HUES48 (cell line): Measurements from ENCODE around the gene FUT7.

ENCODE experiments used
- H3K27ac ChIP-seq: one replicate; pipeline ENCODE4 v1.7.0; 2013; ENCODE audit warnings: low read depth, low read length, inconsistent platforms
- H3K27me3 ChIP-seq: 2 replicates; pipeline ENCODE4 v1.6.1; 2013; ENCODE audit warnings: mild to moderate bottlenecking, low read length; ENCODE audit not compliant: control insufficient read depth, insufficient read depth
- H3K36me3 ChIP-seq: 2 replicates; pipeline ENCODE4 v1.6.1; 2013; ENCODE audit warnings: low read length; ENCODE audit not compliant: control insufficient read depth, insufficient read depth
- H3K4me1 ChIP-seq: 2 replicates; pipeline ENCODE4 v1.6.1; 2013; ENCODE audit warnings: mild to moderate bottlenecking, low read length; ENCODE audit not compliant: control insufficient read depth, insufficient read depth
- H3K4me3 ChIP-seq: 2 replicates; pipeline ENCODE4 v1.5.1; 2013; ENCODE audit warnings: mild to moderate bottlenecking, low read depth, low read length
- H3K9ac ChIP-seq: 2 replicates; pipeline ENCODE4 v1.6.1; 2013; ENCODE audit warnings: mild to moderate bottlenecking, low read depth, low read length, moderate library complexity
- H3K9me3 ChIP-seq: 2 replicates; pipeline ENCODE4 v1.6.1; 2013; ENCODE audit warnings: low read length; ENCODE audit not compliant: control insufficient read depth, insufficient read depth

FUT7 gene

DNA sequence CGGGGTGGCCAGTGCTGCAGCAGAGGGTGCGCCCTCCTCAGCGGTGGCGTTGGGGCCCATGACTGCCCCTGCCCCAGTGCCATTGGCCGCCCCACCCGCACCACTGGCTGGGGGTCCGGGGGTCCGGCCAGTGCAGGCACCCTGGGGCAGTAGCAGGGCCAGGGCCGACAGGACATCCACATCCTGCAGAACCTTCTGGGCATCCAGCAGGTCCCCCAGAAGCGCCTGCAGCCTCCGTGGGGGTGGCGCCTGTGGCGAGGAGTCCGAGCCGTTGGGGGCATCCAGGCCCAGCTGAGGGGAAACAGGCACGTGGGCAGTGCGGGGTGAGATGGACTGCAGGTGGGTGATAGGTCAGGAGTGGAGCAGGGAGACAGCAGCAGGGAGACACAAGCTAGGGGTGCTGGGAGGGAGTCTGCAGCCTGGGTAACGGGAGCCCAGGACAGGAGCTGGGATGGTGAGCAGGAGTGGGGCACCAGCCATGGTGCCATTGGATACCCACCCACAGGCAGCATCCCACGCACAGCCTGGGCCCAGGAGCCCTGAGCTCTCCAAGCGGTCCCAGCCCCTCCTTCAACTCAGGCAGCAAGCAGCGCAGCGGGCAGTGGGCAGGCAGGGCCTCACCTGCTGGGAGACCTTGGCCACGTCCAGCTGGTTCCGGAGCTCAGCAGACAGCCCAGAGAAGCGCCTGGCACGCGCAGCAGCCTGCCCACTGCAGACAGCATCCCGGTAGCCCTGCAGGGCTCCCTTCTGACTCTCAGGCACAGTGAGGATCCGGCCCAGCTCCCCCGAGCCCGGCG is 10.9 kb downstream of the FUT7 start:
- H3K27ac ChIP-seq: no peak overlapping the region
- H3K9me3 ChIP-seq: no peaks in the 10 kb centered on the region
- no peaks in the 10 kb centered on the region for H3K27me3 ChIP-seq
- H3K4me3 ChIP-seq: no peak overlapping the region
- no peaks in the 10 kb centered on the region for H3K4me1 ChIP-seq
- H3K9ac ChIP-seq: no peak overlapping the region
- no peaks in the 10 kb centered on the region for H3K36me3 ChIP-seq

DNA sequence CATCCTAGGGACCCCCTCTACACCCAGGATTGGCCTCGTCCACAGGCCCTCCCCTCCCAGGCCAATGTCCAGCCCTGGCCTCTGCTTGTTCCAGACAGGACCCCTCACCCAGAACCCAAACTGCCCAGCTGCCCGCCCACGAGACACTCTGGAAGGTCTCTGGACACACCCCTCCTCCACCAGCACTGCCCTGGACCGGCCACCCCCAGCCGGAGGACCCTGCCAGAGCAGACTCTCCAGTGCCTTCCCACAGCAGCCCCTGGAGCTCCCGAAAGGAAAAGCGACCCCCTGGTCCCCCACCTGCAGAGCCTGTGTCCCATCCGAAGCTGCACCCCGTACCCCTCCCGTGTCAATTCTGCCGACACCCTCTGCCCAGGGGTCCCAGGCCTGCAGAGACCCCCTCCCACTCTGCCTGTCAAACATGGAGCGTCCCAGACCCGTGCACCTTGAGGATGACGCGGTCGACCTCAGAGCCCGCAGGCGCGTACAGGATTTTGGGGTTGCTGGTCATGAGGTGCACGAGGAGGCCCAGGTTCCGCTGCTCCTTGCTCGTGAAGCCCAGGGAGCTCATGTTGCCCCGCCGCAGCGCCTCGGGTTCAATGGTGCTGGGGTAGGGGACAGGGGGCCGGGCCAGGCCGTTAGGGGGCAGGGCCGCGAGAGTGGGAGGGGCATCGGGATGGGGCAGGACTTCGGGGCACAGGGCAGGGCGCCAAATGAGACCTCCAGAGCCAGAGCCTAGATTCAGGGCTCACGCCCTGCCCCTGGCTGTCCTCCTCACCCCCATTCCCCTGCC is 11.8 kb downstream of the FUT7 start:
- Histone ChIP-seq H3K27ac (no peak overlapping the region), H3K9ac (no peak overlapping the region), H3K4me3 (no peak overlapping the region), H3K27me3 (no peaks in the 10 kb centered on the region), H3K36me3 (no peaks in the 10 kb centered on the region), H3K9me3 (no peaks in the 10 kb centered on the region), H3K4me1 (no peaks in the 10 kb centered on the region)

DNA sequence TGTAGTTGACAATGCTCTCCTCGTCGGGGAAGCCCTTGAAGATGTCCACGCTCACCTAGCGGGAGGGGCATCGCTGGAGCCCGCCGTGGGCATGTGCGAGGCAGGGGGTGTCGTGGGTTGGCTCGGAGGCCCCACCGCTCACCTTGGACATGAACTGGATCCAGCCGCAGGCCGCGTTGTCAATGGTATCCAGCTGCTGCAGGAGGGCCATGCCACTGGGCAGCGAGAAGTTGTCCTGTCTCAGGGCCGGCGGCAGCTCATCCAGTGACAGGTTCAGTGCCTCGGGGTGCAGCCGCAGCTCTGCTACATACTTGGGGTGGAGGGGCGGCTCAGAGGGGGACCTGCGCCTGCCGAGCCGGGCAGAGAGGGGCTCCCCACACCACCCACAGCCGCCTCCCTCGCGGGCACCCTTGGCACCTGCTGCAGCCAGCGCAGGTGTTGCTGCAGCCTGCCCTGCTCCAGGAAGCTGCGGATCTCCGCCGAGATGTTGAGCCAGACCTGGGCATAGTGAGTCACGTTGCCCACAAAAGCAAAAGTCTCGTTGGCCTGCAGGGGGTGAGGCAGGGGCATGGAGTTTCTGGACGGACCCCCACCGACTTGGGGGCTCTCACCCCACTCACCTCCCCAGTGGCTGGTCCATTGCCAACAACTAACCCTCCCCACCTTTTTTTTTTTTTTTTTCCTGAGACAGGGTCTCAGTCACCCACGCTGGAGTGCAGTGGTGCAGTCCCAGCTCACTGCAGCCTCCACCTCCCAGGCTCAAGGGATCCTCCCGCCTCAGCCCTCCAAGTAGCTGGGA is 12.9 kb downstream of the FUT7 start:
- no peaks in the 10 kb centered on the region for H3K4me1 ChIP-seq
- H3K27me3 ChIP-seq: no peaks in the 10 kb centered on the region
- no peak overlapping the region for H3K27ac ChIP-seq
- H3K36me3 ChIP-seq: no peaks in the 10 kb centered on the region
- H3K9ac ChIP-seq: no peak overlapping the region
- H3K4me3 ChIP-seq: no peak overlapping the region
- no peaks in the 10 kb centered on the region for H3K9me3 ChIP-seq

DNA sequence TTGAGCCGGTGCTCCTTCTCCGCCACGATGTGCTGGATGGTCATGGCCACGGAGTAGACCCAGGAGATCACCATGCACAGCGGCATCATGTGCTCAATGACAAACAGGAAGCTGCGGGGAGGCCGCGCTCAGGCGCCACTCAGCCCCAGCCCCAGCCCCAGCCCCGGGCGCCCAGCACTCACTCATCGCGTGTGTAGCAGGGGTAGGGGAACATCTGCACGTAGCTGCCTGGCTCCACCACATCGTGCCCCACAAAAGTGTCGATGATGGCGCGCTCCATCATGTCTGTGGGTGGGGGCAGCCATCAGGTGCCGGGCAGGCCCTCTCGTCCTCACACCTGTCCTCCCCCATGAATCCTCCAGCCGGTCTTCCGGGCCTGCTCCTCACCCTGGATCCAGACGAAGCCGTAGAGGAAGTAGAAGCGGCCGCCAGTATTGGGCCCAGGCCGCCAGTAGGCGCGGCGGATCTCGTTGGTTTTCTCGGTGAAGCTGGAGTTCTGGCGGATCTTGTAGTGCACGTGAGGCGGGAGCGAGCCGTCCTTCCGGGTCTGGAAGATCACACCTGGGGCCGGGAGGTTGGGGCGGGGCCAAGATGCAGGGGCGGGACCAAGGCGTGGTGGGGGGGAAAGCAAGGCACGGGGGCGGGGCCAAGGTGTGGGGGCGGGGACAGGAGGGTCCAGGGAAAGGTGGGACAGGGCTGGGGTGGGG is 13.9 kb downstream of the FUT7 start:
- H3K9ac ChIP-seq: no peak overlapping the region
- no peaks in the 10 kb centered on the region for H3K36me3 ChIP-seq
- H3K4me1 ChIP-seq: no peaks in the 10 kb centered on the region
- no peaks in the 10 kb centered on the region for H3K9me3 ChIP-seq
- no peak overlapping the region for H3K4me3 ChIP-seq
- H3K27ac ChIP-seq: no peak overlapping the region
- H3K27me3 ChIP-seq: no peaks in the 10 kb centered on the region

DNA sequence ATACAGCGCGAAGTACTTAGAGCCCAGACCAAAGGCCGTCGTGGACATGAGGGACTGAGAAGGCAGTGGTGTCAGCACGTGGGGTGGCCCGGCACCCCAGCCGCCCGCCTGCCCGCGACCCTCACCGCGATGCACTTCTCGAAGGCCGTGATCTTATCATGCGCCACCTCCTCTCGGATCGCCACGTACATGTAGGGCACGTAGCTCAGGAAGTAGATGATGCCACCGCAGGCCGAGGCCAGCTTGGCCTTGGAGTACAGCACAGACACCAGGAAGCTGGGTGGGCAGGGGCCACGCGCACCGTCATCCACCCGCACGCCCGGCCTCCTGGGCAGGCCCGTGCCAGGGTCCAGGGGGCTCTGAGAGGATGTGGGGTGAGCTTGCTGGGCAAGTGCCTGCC is 14.8 kb downstream of the FUT7 start:
- H3K36me3 ChIP-seq: no peaks in the 10 kb centered on the region
- H3K9ac ChIP-seq: no peak overlapping the region

DNA sequence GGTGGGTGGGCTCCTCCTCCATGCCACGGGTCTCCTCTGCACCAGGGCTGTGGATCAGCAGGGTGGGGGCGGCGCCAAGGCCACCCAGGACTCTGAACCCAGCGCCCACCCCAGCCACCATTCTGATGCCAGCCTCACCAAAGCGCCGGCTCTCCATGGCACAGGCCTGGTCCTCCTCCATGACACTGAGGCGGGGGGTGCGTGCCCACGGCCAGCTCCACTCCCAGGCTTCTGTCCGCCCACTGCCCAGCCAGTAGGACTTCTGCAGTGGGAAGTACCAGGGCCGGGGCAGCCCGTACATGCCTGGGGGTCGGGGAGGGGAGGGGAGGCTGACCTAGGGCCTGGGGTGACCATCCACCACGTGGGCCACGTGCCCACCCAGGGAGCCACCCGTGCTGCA is 15.5 kb downstream of the FUT7 start:
- Histone ChIP-seq H3K9me3 (no peaks in the 10 kb centered on the region), H3K27me3 (no peaks in the 10 kb centered on the region), H3K27ac (no peak overlapping the region), H3K36me3 (no peaks in the 10 kb centered on the region), H3K9ac (no peak overlapping the region), H3K4me3 (no peak overlapping the region), H3K4me1 (no peaks in the 10 kb centered on the region)

More for the DNA sequence above, 14.8 kb downstream of the FUT7 start:
- H3K9me3 ChIP-seq: no peaks in the 10 kb centered on the region
- no peak overlapping the region for H3K27ac ChIP-seq
- no peaks in the 10 kb centered on the region for H3K4me1 ChIP-seq
- H3K27me3 ChIP-seq: no peaks in the 10 kb centered on the region
- H3K4me3 ChIP-seq: no peak overlapping the region

DNA sequence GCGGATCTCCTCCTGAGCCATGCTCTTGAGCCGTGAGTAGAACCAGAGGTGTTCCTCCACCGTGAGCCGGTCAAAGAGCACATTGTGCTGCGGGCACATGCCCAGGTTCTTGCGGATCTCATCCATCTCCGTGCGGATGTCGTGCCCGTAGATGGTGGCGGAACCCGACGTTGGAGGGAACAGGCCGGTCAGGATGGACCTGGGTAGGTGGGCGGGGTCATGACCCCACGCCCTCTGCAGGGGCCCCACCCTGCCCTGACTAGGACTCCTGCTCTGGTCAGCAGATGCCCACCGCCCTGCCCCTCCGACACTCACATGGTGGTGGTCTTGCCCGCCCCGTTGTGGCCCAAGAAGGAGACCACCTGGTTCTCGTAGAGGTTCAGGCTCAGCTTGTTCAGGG is 15.9 kb downstream of the FUT7 start:
- Histone ChIP-seq H3K36me3 (no peaks in the 10 kb centered on the region), H3K27me3 (no peaks in the 10 kb centered on the region), H3K9me3 (no peaks in the 10 kb centered on the region), H3K27ac (no peak overlapping the region), H3K4me3 (no peak overlapping the region), H3K4me1 (no peaks in the 10 kb centered on the region), H3K9ac (no peak overlapping the region)

DNA sequence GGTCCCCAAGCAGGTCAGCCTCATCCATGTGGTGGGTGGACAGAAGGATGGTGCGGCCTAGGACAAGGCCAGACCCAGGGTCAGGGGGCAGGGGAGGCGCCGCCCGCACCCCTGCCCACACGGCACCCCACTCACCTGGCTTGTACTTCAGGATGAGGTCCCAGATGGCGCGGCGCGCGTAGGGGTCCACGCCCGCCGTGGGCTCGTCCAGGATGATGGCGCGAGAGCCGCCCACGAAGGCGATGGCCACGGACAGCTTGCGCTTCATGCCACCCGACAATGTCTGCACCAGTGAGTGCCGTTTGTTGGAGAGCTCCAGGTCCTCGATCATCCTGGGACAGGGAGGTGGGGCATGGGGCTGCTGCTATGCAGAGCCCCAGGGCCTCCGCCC is 16.4 kb downstream of the FUT7 start:
- Histone ChIP-seq H3K4me3 (no peak overlapping the region), H3K4me1 (no peaks in the 10 kb centered on the region), H3K9me3 (no peaks in the 10 kb centered on the region), H3K9ac (no peak overlapping the region), H3K27ac (no peak overlapping the region), H3K27me3 (no peaks in the 10 kb centered on the region), H3K36me3 (no peaks in the 10 kb centered on the region)

DNA sequence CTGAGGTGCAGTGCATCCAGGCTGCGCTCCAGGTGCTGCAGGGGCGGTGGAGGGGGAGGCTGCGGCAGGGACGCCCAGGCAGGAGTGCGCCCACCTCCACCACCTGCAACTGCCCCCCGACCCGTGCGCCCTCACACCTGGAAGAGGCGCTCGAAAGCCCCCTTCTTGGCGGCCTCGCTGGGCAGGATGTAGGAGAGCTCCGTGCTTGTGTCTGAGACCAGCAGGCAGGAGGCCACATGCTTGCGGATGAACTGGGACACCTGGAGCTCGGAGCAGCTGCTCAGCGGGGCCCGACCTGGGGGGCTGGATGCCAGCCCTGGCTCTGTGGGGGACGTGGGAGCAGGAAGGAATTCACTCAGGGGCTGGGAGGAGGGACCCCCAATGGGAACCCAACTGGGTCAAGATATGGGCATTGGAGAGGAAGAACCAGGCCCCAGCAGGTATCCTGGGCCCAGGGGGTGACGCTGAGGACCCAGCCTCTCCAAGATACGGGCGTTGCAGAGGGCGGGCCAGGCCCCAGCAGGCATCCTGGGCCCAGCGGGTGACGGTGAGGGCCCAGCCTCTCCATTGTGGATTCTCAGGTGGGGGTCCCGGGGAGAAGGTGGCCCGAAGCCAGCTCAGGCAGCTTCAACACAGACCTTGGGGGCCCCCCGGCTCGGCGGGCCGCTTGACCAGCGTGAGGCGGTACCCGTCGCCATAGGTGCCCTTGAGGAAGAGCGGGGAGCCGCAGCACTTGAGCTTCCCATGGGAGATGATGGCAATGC is 16.9 kb downstream of the FUT7 start:
- H3K36me3 ChIP-seq: no peaks in the 10 kb centered on the region
- no peak overlapping the region for H3K4me3 ChIP-seq
- H3K9me3 ChIP-seq: no peaks in the 10 kb centered on the region
- no peak overlapping the region for H3K9ac ChIP-seq
- H3K27me3 ChIP-seq: no peaks in the 10 kb centered on the region
- H3K4me1 ChIP-seq: no peaks in the 10 kb centered on the region
- no peak overlapping the region for H3K27ac ChIP-seq

DNA sequence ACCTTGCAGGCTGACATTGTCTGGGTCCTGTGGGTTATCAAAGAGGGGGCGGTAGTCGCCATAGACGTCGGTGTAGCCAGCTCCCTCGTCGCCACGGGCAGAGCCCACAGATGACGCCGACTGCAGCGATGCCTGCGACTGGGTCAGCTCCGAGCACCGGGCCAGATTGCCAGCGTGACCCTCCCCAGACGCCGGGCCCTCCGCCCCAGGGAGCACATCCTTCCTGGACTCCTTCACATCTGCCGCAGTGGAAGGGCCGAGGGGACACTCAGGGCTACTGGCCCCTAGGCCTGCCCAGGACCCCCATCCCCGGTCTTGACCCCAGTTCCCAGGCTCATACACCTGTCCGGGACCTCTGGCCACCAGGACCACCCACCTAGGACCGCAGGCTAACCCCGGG is 17.7 kb downstream of the FUT7 start:
- no peaks in the 10 kb centered on the region for H3K4me1 ChIP-seq
- H3K27me3 ChIP-seq: no peaks in the 10 kb centered on the region
- H3K9me3 ChIP-seq: no peaks in the 10 kb centered on the region
- H3K9ac ChIP-seq: no peak overlapping the region
- H3K36me3 ChIP-seq: no peaks in the 10 kb centered on the region
- H3K27ac ChIP-seq: no peak overlapping the region
- no peak overlapping the region for H3K4me3 ChIP-seq
